Transverse colon (tissue), 4 donors: ENCODE measurements around the gene IGSF10. TPM values are rescaled to one million over a fixed set of nuclear protein-coding genes. Genes with fewer than 3 reads are reported as not detected.

ENCODE experiments used
- DNase-seq: peaks from one replicate; pipeline ENCODE4 v3.0.0-alpha.2; 2019
- H3K27ac ChIP-seq, 4 donors: fragments of 200-600 bp; sonication (generic); 2 replicates each; pipeline ENCODE4 v1.5.1; 2016 to 2018; ENCODE audit warnings: inconsistent platforms in 4 of 4
- H3K27me3 ChIP-seq: fragments of 200-600 bp; sonication (generic); 2 replicates; pipeline ENCODE4 v1.5.1; 2017; ENCODE audit warnings: inconsistent platforms
- H3K36me3 ChIP-seq, 4 donors: fragments of 200-600 bp; sonication (generic); 2 replicates each; pipeline ENCODE4 v1.5.1; 2017 to 2019; ENCODE audit warnings: inconsistent platforms in 4 of 4
- H3K4me1 ChIP-seq, 4 donors: fragments of 200-600 bp; sonication (generic); 2 replicates each; pipeline ENCODE4 v1.5.1; 2017 to 2020; ENCODE audit warnings: inconsistent platforms in 4 of 4
- H3K4me3 ChIP-seq, 4 donors: fragments of 200-600 bp; sonication (generic); 1 replicate in 1 of 4; 2 replicates in 3 of 4; pipeline versions ENCODE4 v1.5.1 to v1.6.1; 2017 to 2019; ENCODE audit warnings: inconsistent platforms in 4 of 4
- H3K9me3 ChIP-seq, 2 donors: fragments of 200-600 bp; sonication (generic); 2 replicates each; pipeline ENCODE4 v1.5.1; 2017 to 2019; ENCODE audit warnings: inconsistent platforms in 2 of 2
- EP300 ChIP-seq: sonication (generic); formaldehyde crosslinking; IDR thresholded peaks from one replicate; pipeline ENCODE4 v1.6.1; 2017; ENCODE audit warnings: antibody characterized with exemption, low read depth
- POLR2A ChIP-seq: fragments of 450-650 bp; IDR thresholded peaks from one replicate; pipeline ENCODE4 v1.6.1; 2016; ENCODE audit warnings: antibody characterized with exemption, mild to moderate bottlenecking, moderate library complexity
- POLR2AphosphoS5 ChIP-seq, 3 donors: sonication (generic); formaldehyde crosslinking; IDR thresholded peaks; one replicate each; pipeline ENCODE4 v1.6.1; 2016; ENCODE audit warnings: antibody characterized with exemption in 3 of 3
- WGBS, 2 donors: methylation state at CpG; one replicate each; pipeline ENCODE4 v1.1.5; 2018; ENCODE audit warnings: low coverage in 1 of 2; 5-methylcytosine and 5-hydroxymethylcytosine counted together
- in situ Hi-C, 4 donors: fragments of 200-750 bp; cut with MboI; loops; one replicate each; pipeline versions ENCODE4 v1.15.0 to v1.15.1; 2017; ENCODE audit warnings: low sequenced_read_pairs in 3 of 4, low pct_ligation_motif_present in 1 of 4, low pct_unique_long_range_greater_than_20kb in 1 of 4
- intact Hi-C: fragments of 100-400 bp; cut with DNase I; formaldehyde crosslinking; loops from one replicate; pipeline ENCODE4 v1.15.1; 2023; ENCODE audit warnings: low total_unique reads
- total RNA-seq, 4 donors: library from RNA; depleted of rRNA; stranded (reverse); fragments of >200 nt; gene quantifications; one replicate each; pipeline ENCODE4 v1.1.0, GENCODE V29; 2016
- TF ChIP-seq, protein P1 (sequence below), 5 experiments: fragments of 200-600 bp in 3 of 5; fragments of 450-650 bp in 2 of 5; sonication (generic) in 3 of 5; IDR thresholded peaks; 1 replicate in 2 of 5; 2 replicates in 3 of 5; pipeline ENCODE4 v1.5.1; 2016 to 2017; ENCODE audit warnings: antibody characterized with exemption in 5 of 5, inconsistent platforms in 3 of 5, mild to moderate bottlenecking in 2 of 5, moderate library complexity in 1 of 5

Gene IGSF10
- total RNA-seq, 4 donors from 2014 or later = 0.37 to 5.8 (median 1.7) TPM

DNA sequence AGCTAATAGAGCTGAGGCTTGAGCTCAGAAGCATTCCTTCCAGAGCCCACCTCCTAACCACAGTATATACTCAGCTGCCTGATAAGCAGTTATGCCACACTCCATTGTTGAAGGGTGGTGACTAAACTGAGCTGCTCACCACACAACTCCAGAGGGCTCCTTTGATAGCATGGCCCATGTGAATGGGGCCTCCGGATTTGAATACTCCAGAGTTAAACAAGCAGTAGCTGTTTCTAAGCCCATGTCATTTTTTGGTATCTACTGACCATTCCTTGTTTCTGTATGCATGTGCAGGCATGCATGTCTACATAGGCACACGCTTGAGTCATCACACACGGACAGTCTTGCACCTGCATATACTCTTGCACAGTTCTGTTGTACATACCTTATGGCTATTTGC, 28.9 kb downstream of the IGSF10 start:
- DNase-seq = no peak
- Histone ChIP-seq H3K4me3 (no peak overlapping the region), H3K9me3 (no peaks in the 10 kb centered on the region), H3K27ac (no peak overlapping the region), H3K27me3 (no peaks in the 10 kb centered on the region), H3K4me1 (no peaks in the 10 kb centered on the region), H3K36me3 (no peaks in the 10 kb centered on the region)
- in situ Hi-C loops (loop anchor here (10.0 kb wide), 2 partner anchors 403 to 483 kb away; no protein-coding TSS in a partner anchor), intact Hi-C loops (no loop called here)
- TF ChIP-seq, protein P1, sequence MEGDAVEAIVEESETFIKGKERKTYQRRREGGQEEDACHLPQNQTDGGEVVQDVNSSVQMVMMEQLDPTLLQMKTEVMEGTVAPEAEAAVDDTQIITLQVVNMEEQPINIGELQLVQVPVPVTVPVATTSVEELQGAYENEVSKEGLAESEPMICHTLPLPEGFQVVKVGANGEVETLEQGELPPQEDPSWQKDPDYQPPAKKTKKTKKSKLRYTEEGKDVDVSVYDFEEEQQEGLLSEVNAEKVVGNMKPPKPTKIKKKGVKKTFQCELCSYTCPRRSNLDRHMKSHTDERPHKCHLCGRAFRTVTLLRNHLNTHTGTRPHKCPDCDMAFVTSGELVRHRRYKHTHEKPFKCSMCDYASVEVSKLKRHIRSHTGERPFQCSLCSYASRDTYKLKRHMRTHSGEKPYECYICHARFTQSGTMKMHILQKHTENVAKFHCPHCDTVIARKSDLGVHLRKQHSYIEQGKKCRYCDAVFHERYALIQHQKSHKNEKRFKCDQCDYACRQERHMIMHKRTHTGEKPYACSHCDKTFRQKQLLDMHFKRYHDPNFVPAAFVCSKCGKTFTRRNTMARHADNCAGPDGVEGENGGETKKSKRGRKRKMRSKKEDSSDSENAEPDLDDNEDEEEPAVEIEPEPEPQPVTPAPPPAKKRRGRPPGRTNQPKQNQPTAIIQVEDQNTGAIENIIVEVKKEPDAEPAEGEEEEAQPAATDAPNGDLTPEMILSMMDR (IDR thresholded peaks at IDR 0.05) = no peak
- TF ChIP-seq POLR2AphosphoS5 (IDR thresholded peaks at IDR 0.05) = no peak
- no peak for TF ChIP-seq POLR2A
- TF ChIP-seq EP300 = no peak
- WGBS, 2 donors = 82 to 100% methylated on average over 2 to 3 of the region's 3 CpGs

GRCh38 chr3:151430821-151431484, 29.9 kb downstream of the IGSF10 start:
- no peak for DNase-seq
- TF ChIP-seq, protein P1 (IDR thresholded peaks at IDR 0.05) = no peak
- TF ChIP-seq POLR2A (no peak), EP300 (no peak), POLR2AphosphoS5 (IDR thresholded peaks at IDR 0.05) (no peak)
- 74 to 88% methylated on average over 4 to 5 of the region's 5 CpGs for WGBS, 2 donors
- Histone ChIP-seq H3K27me3 (no peaks in the 10 kb centered on the region), H3K36me3 (no peaks in the 10 kb centered on the region), H3K4me1 (no peaks in the 10 kb centered on the region), H3K9me3 (no peaks in the 10 kb centered on the region), H3K27ac (no peak overlapping the region), H3K4me3 (no peak overlapping the region)
- in situ Hi-C loops = loop anchor here (10.0 kb wide), 2 partner anchors 404 to 484 kb away; no protein-coding TSS in a partner anchor
- intact Hi-C loops = no loop called here

GRCh38 chr3:151428386-151428785, 32.5 kb downstream of the IGSF10 start:
- intact Hi-C loops = no loop called here
- H3K4me1 ChIP-seq = no peaks in the 10 kb centered on the region
- WGBS, 2 donors = 76 to 79% methylated on average over 2 of the region's 2 CpGs
- H3K9me3 ChIP-seq = no peaks in the 10 kb centered on the region
- TF ChIP-seq EP300 (no peak), POLR2A (no peak)
- H3K4me3 ChIP-seq = no peak overlapping the region
- H3K27ac ChIP-seq = no peak overlapping the region
- in situ Hi-C loops = no loop called here
- DNase-seq = no peak
- H3K36me3 ChIP-seq = no peaks in the 10 kb centered on the region
- H3K27me3 ChIP-seq = no peaks in the 10 kb centered on the region

DNA sequence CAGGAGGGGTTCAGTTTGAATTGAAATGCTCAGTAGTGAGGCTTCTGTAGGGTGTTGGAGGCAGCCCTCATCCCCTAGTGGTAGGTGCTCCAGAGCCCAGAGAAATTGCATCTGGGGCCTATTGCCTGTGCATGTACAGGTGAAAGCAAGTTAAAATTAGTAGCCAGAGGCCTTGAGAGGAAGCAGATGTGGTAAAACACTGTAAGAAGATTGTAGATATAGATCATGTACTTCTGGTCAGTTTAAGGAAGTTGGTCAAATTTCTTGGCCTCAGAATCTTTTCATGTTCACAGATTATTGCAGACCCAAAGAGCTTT, 34.6 kb downstream of the IGSF10 start:
- H3K27me3 ChIP-seq = no peaks in the 10 kb centered on the region
- no peak overlapping the region for H3K27ac ChIP-seq
- H3K4me3 ChIP-seq = no peak overlapping the region
- in situ Hi-C loops (no loop called here), intact Hi-C loops (no loop called here)
- H3K36me3 ChIP-seq = no peaks in the 10 kb centered on the region
- TF ChIP-seq EP300 (no peak), POLR2A (no peak)
- TF ChIP-seq, protein P1 (IDR thresholded peaks at IDR 0.05) = peak in 1 of 5 experiments; percentile 1
- no peak for DNase-seq
- H3K4me1 ChIP-seq = no peaks in the 10 kb centered on the region
- no peaks in the 10 kb centered on the region for H3K9me3 ChIP-seq
